SK-N-SH (cell line): Measurements from ENCODE around the gene SHB. TPM values are rescaled to one million over a fixed set of nuclear protein-coding genes. Genes with fewer than 3 reads are reported as not detected.

Source experiments
- CTCF ChIA-PET: fragments of 300-600, 350-600 bp; formaldehyde crosslinking; extraction: SDS; loops from one replicate; lab custom pipeline; 2021; lab: Yijun Ruan, JAX
- POLR2A ChIA-PET: fragments of 350-600 bp; sonication (Branson Sonifier 250); formaldehyde crosslinking; extraction: SDS; loops from one replicate; lab custom pipeline; 2020; ENCODE audit warnings: antibody characterized with exemption, inconsistent platforms; lab: Yijun Ruan, JAX
- DNase-seq: peaks from one replicate; pipeline ENCODE4 v3.0.0; 2012
- H2AFZ ChIP-seq: fragments of 200-600 bp; sonication (generic); 2 replicates; pipeline ENCODE4 v1.8.1; 2016; ENCODE audit warnings: antibody characterized with exemption, mild to moderate bottlenecking, low read depth
- H3F3A ChIP-seq: fragments of 200-600 bp; sonication (generic); replicated peaks from 2 replicates; pipeline ENCODE3; 2016; ENCODE audit warnings: antibody characterized with exemption, mild to moderate bottlenecking; ENCODE audit not compliant: insufficient read depth
- H3K27ac ChIP-seq, 2 experiments: fragments of 200-500 bp in 1 of 2; fragments of 200-600 bp in 1 of 2; sonication (Bioruptor generic) in 1 of 2; sonication (generic), shearing (Covaris generic) in 1 of 2; 2 replicates each; pipeline versions ENCODE4 v1.5.1 to v1.6.1; 2014 to 2016; ENCODE audit warnings: low read depth in 2 of 2, inconsistent platforms in 1 of 2, low read length in 1 of 2, mild to moderate bottlenecking in 1 of 2, mixed read lengths in 1 of 2
- H3K27me3 ChIP-seq: fragments of 200-600 bp; sonication (generic), shearing (Covaris generic); 2 replicates; pipeline ENCODE4 v1.6.1; 2016; ENCODE audit warnings: mixed run types; ENCODE audit not compliant: insufficient read depth
- H3K36me3 ChIP-seq, 2 experiments: fragments of 200-500 bp in 1 of 2; fragments of 200-600 bp in 1 of 2; sonication (Bioruptor generic) in 1 of 2; sonication (generic) in 1 of 2; replicated peaks in 1 of 2; 2 replicates each; pipeline versions ENCODE3 to v1.5.1; 2014 to 2016; ENCODE audit warnings: low read length in 1 of 2, mild to moderate bottlenecking in 1 of 2; ENCODE audit not compliant: insufficient read depth in 2 of 2, control insufficient read depth in 1 of 2
- H3K4me1 ChIP-seq, 2 experiments: fragments of 200-500 bp in 1 of 2; fragments of 200-600 bp in 1 of 2; sonication (Bioruptor generic) in 1 of 2; sonication (generic), shearing (Covaris generic) in 1 of 2; 2 replicates each; pipeline versions ENCODE4 v1.5.1 to v1.6.1; 2014 to 2016; ENCODE audit warnings: low read depth in 1 of 2, low read length in 1 of 2, mixed run types in 1 of 2; ENCODE audit not compliant: insufficient read depth in 2 of 2, control insufficient read depth in 1 of 2
- H3K4me2 ChIP-seq: fragments of 200-600 bp; sonication (generic), shearing (Covaris generic); 2 replicates; pipeline ENCODE4 v1.6.1; 2017; ENCODE audit warnings: mixed run types
- H3K4me3 ChIP-seq, 2 experiments: fragments of 200-500 bp in 1 of 2; fragments of 200-600 bp in 1 of 2; sonication (Bioruptor generic) in 1 of 2; sonication (generic), shearing (Covaris generic) in 1 of 2; 2 replicates each; pipeline versions ENCODE4 v1.5.1 to v1.8.1; 2014 to 2016; ENCODE audit warnings: low read depth in 2 of 2, inconsistent platforms in 1 of 2, low read length in 1 of 2, mild to moderate bottlenecking in 1 of 2, mixed read lengths in 1 of 2, moderate library complexity in 1 of 2
- H3K79me2 ChIP-seq: fragments of 200-600 bp; sonication (generic); 2 replicates; pipeline ENCODE4 v1.8.1; 2017; ENCODE audit warnings: mild to moderate bottlenecking; ENCODE audit not compliant: insufficient read depth
- H3K9ac ChIP-seq: fragments of 200-600 bp; sonication (generic); 2 replicates; pipeline ENCODE4 v1.6.1; 2017; ENCODE audit warnings: mixed run types
- H3K9me2 ChIP-seq: fragments of 200-600 bp; sonication (generic); 2 replicates; pipeline ENCODE4 v1.6.1; 2017; ENCODE audit warnings: mixed run types
- H3K9me3 ChIP-seq: fragments of 200-600 bp; sonication (generic); 2 replicates; pipeline ENCODE4 v1.6.1; 2017; ENCODE audit warnings: mixed run types, mild to moderate bottlenecking, moderate library complexity
- H4K20me1 ChIP-seq: fragments of 200-600 bp; sonication (generic); 2 replicates; pipeline ENCODE4 v1.6.1; 2017; ENCODE audit warnings: mild to moderate bottlenecking, mixed run types; ENCODE audit not compliant: insufficient read depth
- EP300 ChIP-seq, 2 experiments: IDR thresholded peaks; 2 replicates each; pipeline versions ENCODE4 v1.4.0 to v1.6.1; 2012; ENCODE audit warnings: borderline replicate concordance in 1 of 2, low read depth in 1 of 2, low read length in 1 of 2
- FOXJ3 ChIP-seq: sonication (generic); formaldehyde crosslinking; IDR thresholded peaks from 2 replicates; pipeline ENCODE4 v1.5.1; 2020; ENCODE audit warnings: mild to moderate bottlenecking, missing genetic modification reagents
- GATA2 ChIP-seq: sonication (generic); formaldehyde crosslinking; IDR thresholded peaks from 2 replicates; pipeline ENCODE4 v1.5.0; 2020; ENCODE audit warnings: mild to moderate bottlenecking, missing genetic modification reagents
- RCOR1 ChIP-seq: fragments of 150-350 bp; IDR thresholded peaks from 2 replicates; pipeline ENCODE4 v1.6.1; 2017; ENCODE audit warnings: antibody characterized with exemption, low read length
- SMC3 ChIP-seq: IDR thresholded peaks from 2 replicates; pipeline ENCODE4 v1.6.1; 2012; ENCODE audit warnings: low read depth, low read length, improper control_type of control experiment
- WGBS: methylation state at CpG from one replicate; pipeline ENCODE4 v1.1.6; 2017; ENCODE audit warnings: low lambda C conversion rate; 5-methylcytosine and 5-hydroxymethylcytosine counted together
- polyA plus RNA-seq, 3 experiments: library from polyadenylated mRNA; depleted of rRNA; stranded (reverse); fragments of >200 nt; gene quantifications; 2 replicates each; pipeline ENCODE4 v1.2.3, GENCODE V29; 2012
- TF ChIP-seq, protein P1 (sequence below): IDR thresholded peaks from 2 replicates; pipeline ENCODE4 v1.6.1; 2012; ENCODE audit warnings: mild to moderate bottlenecking, low read depth, low read length, moderate library complexity
- TF ChIP-seq, protein P2 (sequence below): IDR thresholded peaks from 2 replicates; pipeline ENCODE4; 2012
- TF ChIP-seq, protein P3 (sequence below): fragments of 150-350 bp; IDR thresholded peaks from 2 replicates; pipeline ENCODE4 v1.6.1; 2017; ENCODE audit warnings: antibody characterized with exemption, low read length, low read depth, borderline replicate concordance
- TF ChIP-seq, protein P4 (sequence below): IDR thresholded peaks from 2 replicates; pipeline ENCODE4 v1.4.0; 2012; ENCODE audit warnings: low read depth

The SHB gene
- polyA plus RNA-seq, 1 of the 3 experiments (the other 2 are of a cell fraction), result 26.0 TPM

DNA sequence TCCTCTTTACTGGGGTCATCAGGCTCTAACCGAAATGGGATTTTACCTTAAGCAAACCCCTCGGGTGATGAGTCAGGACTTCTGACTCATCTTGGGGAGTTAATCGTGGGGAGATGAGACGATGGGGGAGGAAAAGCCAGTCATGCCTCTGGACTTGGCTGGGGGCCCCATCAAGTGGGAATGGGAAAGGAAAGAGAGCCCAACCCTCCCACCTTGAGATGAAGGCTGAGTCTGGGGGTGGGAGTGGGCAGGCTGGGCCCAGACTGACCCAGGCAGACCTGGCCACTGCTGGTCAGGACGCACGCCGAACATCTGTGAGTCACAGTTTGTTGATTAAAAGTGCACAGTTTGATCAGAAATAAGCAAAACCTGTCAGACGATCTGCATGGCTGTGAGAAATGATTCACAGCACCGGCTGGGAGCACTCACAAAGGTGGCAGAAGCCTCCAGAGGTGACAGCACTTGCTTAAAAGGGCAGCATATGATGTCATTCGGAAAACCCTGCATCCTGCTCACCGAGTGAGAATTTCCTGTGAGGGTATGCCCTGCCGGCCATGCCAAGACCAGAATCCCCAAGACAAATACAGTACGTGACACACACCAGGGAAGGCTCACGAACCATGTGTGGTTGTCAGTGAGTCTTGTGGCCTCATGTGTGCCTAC is 115.1 kb downstream of the SHB start (continued):
- TF ChIP-seq, protein P1, sequence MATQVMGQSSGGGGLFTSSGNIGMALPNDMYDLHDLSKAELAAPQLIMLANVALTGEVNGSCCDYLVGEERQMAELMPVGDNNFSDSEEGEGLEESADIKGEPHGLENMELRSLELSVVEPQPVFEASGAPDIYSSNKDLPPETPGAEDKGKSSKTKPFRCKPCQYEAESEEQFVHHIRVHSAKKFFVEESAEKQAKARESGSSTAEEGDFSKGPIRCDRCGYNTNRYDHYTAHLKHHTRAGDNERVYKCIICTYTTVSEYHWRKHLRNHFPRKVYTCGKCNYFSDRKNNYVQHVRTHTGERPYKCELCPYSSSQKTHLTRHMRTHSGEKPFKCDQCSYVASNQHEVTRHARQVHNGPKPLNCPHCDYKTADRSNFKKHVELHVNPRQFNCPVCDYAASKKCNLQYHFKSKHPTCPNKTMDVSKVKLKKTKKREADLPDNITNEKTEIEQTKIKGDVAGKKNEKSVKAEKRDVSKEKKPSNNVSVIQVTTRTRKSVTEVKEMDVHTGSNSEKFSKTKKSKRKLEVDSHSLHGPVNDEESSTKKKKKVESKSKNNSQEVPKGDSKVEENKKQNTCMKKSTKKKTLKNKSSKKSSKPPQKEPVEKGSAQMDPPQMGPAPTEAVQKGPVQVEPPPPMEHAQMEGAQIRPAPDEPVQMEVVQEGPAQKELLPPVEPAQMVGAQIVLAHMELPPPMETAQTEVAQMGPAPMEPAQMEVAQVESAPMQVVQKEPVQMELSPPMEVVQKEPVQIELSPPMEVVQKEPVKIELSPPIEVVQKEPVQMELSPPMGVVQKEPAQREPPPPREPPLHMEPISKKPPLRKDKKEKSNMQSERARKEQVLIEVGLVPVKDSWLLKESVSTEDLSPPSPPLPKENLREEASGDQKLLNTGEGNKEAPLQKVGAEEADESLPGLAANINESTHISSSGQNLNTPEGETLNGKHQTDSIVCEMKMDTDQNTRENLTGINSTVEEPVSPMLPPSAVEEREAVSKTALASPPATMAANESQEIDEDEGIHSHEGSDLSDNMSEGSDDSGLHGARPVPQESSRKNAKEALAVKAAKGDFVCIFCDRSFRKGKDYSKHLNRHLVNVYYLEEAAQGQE, result peak; percentile 62
- TF ChIP-seq FOXJ3 (CRISPR knock-in tag) (no peak), EP300 (IDR thresholded peaks at IDR 0.05; ENCODE audit: borderline replicate concordance in 1 of 2, low read depth in 1 of 2, low read length in 1 of 2) (peak in 1 of 2 experiments; percentile 86; a peak in 2 of 4 replicates), SMC3 (no peak), RCOR1 (no peak)
- TF ChIP-seq, protein P2, sequence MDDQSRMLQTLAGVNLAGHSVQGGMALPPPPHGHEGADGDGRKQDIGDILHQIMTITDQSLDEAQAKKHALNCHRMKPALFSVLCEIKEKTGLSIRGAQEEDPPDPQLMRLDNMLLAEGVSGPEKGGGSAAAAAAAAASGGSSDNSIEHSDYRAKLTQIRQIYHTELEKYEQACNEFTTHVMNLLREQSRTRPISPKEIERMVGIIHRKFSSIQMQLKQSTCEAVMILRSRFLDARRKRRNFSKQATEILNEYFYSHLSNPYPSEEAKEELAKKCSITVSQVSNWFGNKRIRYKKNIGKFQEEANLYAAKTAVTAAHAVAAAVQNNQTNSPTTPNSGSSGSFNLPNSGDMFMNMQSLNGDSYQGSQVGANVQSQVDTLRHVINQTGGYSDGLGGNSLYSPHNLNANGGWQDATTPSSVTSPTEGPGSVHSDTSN, result peak; percentile 87
- TF ChIP-seq, protein P3, sequence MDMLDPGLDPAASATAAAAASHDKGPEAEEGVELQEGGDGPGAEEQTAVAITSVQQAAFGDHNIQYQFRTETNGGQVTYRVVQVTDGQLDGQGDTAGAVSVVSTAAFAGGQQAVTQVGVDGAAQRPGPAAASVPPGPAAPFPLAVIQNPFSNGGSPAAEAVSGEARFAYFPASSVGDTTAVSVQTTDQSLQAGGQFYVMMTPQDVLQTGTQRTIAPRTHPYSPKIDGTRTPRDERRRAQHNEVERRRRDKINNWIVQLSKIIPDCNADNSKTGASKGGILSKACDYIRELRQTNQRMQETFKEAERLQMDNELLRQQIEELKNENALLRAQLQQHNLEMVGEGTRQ, result no peak
- TF ChIP-seq, protein P4, sequence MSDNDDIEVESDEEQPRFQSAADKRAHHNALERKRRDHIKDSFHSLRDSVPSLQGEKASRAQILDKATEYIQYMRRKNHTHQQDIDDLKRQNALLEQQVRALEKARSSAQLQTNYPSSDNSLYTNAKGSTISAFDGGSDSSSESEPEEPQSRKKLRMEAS, result no peak; the same call in none of the 2 replicates

DNA sequence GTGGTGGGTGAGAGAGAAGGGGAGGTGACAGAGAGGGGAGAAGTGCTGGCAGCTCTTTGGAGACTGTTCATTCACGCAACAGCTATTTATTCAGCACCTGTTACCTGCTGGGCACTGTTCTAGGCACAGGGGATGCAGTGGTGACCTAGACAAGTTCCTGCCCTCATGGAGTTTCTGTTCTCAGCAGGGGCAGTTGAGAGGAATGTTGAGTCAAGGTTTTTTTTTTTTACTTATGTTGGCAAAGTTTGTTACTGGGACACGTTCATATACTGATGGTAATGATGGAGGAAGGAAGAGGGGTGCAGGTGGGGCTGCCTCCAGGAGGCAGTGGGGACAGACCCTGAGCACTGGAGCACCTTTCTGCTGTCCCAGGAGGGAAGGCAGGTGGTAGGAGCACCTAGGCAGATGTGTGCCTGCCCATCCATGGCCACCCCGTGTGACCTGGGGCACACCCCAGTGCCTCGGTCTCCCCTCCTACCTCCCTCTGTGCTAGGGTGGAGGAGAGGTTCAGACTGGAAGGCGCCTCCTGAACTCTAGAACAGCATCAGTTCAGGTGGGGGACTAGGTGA is 115.7 kb downstream of the SHB start:
- 73% methylated on average over 3 of the region's 5 CpGs for WGBS
- Histone ChIP-seq H3K9ac (peak overlapping the region; percentile 64), H3K27ac (peak overlapping the region in 1 of 2 experiments; percentile 96; a peak in 2 of 4 replicates), H3K4me3 (no peak overlapping the region), H2AFZ (no peak overlapping the region), H3K27me3 (no peaks in the 10 kb centered on the region), H3K79me2 (peaks cover 61% of the 10 kb centered on the region; the same call in 1 of the 2 replicates), H4K20me1 (no peaks in the 10 kb centered on the region), H3K9me3 (no peaks in the 10 kb centered on the region), H3F3A (peaks cover 31% of the 10 kb centered on the region), H3K4me1 (peaks cover 21 to 46% of the 10 kb centered on the region in 2 experiments; a peak in 3 of 4 replicates), H3K4me2 (peak overlapping the region; percentile 66), H3K9me2 (no peaks in the 10 kb centered on the region), H3K36me3 (peaks cover 10 to 18% of the 10 kb centered on the region in 2 experiments)
- POLR2A ChIA-PET, result no interaction called here
- no peak for TF ChIP-seq EP300 (IDR thresholded peaks at IDR 0.05; ENCODE audit: borderline replicate concordance in 1 of 2, low read depth in 1 of 2, low read length in 1 of 2)
- no peak for TF ChIP-seq GATA2
- no peak for DNase-seq
- CTCF ChIA-PET, result no interaction called here
